T-helper 9 cell (primary cell): ENCODE measurements around the gene CNN2.
A peak's percentile ranks its signal among the peaks of the same experiment; 100 is the strongest.

ENCODE experiments used
- DNase-seq: peaks from one replicate; pipeline ENCODE4 v3.0.0-alpha.2; 2020

The CNN2 gene

GRCh38 chr19:996051-996838 lies 30.2 kb upstream of the CNN2 start:
- peak; percentile 90 for DNase-seq

GRCh38 chr19:998064-998463 lies 28.3 kb upstream of the CNN2 start:
- DNase-seq, result no peak

- no peak for DNase-seq
Observed at GRCh38 chr19:999379-999719, 27.1 kb upstream of the CNN2 start.

GRCh38 chr19:1000095-1000494 lies 26.3 kb upstream of the CNN2 start, which contains the start of gene GRIN3B:
Gene GRIN3B, plus strand, starts transcription at chr19:1000419. Its CDS starts 19 bp downstream, at chr19:1000438.
- DNase-seq, result peak; percentile 55

- no peak for DNase-seq
Observed at GRCh38 chr19:1000591-1001537, 25.5 kb upstream of the CNN2 start.

- DNase-seq, result peak; percentile 74
Observed at GRCh38 chr19:1001538-1002166, 24.8 kb upstream of the CNN2 start.

GRCh38 chr19:1002600-1002999 lies 23.8 kb upstream of the CNN2 start:
- no peak for DNase-seq

- DNase-seq, result no peak
Observed at GRCh38 chr19:1003283-1003682, 23.1 kb upstream of the CNN2 start.

GRCh38 chr19:1004204-1004802 lies 22.1 kb upstream of the CNN2 start:
- DNase-seq, result no peak

- DNase-seq, result no peak
Observed at GRCh38 chr19:1004803-1005664, 21.4 kb upstream of the CNN2 start.

GRCh38 chr19:1006711-1007398 lies 19.6 kb upstream of the CNN2 start:
- no peak for DNase-seq

GRCh38 chr19:1007399-1008251 lies 18.8 kb upstream of the CNN2 start:
- no peak for DNase-seq

GRCh38 chr19:1008268-1009040 lies 18.0 kb upstream of the CNN2 start:
- no peak for DNase-seq

- DNase-seq, result no peak
Observed at GRCh38 chr19:1009041-1009980, 17.1 kb upstream of the CNN2 start.

GRCh38 chr19:1009981-1010538 lies 16.3 kb upstream of the CNN2 start:
- DNase-seq, result no peak

- no peak for DNase-seq
Observed at GRCh38 chr19:1010586-1011510, 15.6 kb upstream of the CNN2 start.

- no peak for DNase-seq
Observed at GRCh38 chr19:1011831-1012333, 14.5 kb upstream of the CNN2 start.
